Hepatocyte (in vitro differentiated cells): ENCODE results near the gene SLC27A3.

Experiments used
- CTCF ChIP-seq: fragments of 200-600 bp; sonication (generic); IDR thresholded peaks from 2 replicates; pipeline ENCODE4 v1.5.1; 2016; ENCODE audit warnings: antibody characterized with exemption, mild to moderate bottlenecking; ENCODE audit not compliant: poor library complexity
- EZH2 ChIP-seq: fragments of 200-600 bp; sonication (generic); IDR thresholded peaks from 2 replicates; pipeline ENCODE4 v1.6.1; 2016; ENCODE audit warnings: antibody characterized with exemption, mild to moderate bottlenecking, borderline replicate concordance
- EZH2phosphoT487 ChIP-seq: fragments of 200-600 bp; sonication (generic); IDR thresholded peaks from one replicate; pipeline ENCODE4 v1.6.1; 2018; ENCODE audit warnings: antibody characterized with exemption, mild to moderate bottlenecking, low read depth, moderate library complexity; ENCODE audit not compliant: unreplicated experiment, severe bottlenecking

GRCh38 chr1:153727463-153728304 lies 47.5 kb upstream of the SLC27A3 start, which contains the start of gene INTS3:
- TF ChIP-seq EZH2phosphoT487, result no peak
- TF ChIP-seq CTCF, result no peak
- TF ChIP-seq EZH2, result no peak
